ENCODE data around the gene CES1.
"Not testable (repeated sequence)": the region's sequence is repeated elsewhere in the genome, so short reads cannot be mapped to it uniquely, and the experiment has no call there.

Gene CES1

DNA sequence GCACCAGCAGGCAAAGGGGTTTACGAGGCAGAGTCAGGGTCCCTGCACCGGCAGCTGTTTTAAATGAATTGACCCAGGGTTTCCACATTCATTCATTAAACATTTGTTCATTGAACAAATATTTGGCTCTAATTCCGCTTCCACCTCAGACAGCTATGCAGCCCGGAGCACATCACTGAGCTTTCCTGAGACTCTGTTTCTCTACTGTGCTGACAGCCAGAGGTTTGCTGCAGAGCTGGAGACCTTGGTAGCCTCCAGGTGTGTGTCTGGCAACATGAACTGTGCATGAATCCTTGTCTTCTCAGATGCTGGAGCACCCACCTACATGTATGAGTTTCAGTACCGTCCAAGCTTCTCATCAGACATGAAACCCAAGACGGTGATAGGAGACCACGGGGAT, 42.7 kb downstream of the CES1 start:
- DNase-seq (ENCODE audit: low spot score): not testable (repeated sequence)

DNA sequence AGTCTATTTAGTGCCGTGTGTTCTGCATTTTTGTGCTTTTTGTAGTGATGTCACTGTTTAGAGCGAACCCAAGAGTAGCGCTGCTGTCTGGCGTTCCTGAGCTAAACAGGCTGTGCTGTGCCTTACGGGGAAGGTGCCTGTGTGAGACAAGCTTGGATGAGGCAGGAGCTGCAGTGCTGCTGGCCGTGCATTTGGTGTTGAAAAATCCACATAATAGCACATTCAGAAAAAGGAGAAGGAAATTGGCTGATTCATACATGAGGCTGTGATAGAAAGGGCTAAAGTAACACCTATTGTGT, 50.2 kb downstream of the CES1 start:
- not testable (repeated sequence) for DNase-seq (ENCODE audit: low spot score)

DNA sequence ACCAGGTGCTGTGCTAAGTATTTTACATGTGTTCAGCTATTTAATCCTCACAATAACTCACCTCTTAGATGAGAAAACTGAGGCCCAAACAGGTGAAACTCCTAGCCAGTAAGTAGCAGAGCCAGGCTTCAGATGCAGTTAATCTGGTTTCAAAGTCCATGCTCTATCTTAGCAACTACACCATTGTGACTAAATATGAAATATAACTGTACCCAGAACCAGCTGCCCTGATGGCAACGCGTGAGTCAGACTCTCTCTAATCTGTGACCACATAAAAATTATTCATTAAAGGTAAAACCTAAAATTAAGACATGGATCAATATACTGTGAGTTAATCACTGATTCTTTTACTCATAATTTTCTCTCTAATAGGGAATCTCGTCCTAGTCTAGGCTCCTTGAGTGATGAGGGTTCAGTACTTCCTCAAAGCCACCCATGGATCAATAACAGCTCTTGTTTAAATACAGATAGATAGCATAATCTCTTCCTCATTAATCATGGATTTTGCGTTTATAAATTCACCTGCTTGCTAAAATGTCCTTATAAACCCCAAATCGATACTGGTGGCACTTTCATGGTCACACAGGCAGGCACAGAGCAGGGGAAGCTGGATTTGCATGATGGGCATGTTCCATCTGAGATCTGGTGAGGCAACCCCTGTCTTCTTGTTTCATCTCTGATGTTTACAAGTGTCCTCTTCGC, 50.7 kb downstream of the CES1 start:
- DNase-seq (ENCODE audit: low spot score): not testable (repeated sequence)

DNA sequence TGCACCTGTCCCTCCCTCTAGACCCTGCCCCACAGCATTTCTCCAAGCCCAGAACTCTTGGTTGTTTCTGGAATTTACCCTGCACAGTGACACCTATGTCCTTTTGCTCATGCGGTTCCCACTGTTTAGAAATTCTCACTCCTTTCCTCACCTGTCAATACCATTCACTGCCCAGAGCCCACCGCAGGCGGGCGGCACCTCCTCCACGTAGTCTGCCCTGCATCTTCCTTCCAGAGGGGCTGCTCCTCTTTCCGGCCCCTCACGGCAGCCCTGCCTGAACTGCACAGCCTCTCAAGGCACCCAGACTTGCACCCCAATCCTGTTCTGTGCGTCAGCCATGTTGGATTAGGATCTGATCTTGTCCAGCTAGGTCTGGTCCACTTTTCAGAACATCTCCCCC, 51.4 kb downstream of the CES1 start:
- DNase-seq (ENCODE audit: low spot score): not testable (repeated sequence)

DNA sequence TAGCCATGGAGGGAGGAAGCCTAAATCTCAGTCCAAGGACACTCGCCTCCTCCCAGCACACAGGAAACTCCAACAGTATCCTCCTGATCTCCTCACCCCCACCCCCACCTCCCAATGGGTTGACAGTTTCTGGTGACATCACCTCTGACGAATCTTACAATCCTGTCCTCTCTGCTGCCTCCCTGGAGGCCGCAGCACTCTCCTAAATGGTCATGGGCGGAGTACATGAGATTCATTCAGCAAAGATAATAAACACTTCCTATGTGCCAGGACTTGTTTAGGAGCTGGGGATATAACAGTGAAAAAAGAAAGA, 52.8 kb downstream of the CES1 start:
- not testable (repeated sequence) for DNase-seq (ENCODE audit: low spot score)

DNA sequence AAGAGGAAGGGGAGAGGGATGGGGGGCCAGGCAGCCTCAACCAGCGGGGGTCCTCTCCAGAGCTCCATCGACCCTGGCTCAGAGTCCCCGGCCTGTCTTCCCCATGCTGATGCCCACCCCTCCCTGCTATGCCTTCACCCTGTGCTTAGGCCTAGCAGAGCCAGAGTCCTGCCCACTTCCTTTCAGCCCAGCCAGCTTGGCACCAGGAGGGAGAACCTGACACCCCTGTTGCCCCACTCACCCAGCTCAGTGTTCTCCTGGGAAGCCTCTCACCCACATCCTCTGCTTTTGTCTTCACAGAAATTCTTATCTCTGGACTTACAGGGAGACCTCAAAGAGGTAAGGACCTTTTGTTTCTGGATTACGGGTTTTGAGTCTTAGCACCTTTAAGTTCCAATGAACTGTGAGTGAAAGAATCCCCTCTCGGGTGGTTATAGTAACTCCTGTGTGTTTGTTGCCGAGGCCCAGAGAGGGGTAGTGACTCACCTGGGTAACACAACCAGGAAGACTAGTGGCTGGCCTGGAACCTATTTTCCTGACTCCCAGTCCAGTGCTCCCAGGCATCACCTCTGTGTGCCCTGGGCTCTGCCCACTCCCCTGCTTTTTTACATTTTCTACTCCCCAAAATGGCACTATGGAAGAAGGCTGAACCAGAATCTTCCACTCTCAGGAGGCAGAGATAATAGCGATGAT, 53.3 kb downstream of the CES1 start:
- DNase-seq (ENCODE audit: low spot score): no peak

DNA sequence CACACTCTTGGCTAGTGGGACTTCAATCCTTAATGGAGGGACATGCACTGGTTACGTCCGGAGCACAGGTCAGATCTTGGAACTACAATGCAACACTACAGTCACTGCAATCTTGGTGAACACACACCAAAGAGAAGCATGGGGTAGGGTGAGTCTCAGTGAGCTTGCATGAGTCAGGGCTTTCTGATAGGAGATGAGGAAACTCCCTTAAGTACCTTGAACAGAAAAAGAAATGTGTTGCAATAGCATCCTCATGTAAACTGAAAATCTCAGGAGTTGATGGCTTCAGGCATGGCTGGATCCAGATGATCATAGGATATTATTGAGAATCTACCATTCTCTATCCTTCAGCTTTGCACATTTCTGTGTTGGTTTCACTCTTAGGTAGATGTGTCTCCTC, 54.1 kb downstream of the CES1 start:
- no peak for DNase-seq (ENCODE audit: low spot score)

DNA sequence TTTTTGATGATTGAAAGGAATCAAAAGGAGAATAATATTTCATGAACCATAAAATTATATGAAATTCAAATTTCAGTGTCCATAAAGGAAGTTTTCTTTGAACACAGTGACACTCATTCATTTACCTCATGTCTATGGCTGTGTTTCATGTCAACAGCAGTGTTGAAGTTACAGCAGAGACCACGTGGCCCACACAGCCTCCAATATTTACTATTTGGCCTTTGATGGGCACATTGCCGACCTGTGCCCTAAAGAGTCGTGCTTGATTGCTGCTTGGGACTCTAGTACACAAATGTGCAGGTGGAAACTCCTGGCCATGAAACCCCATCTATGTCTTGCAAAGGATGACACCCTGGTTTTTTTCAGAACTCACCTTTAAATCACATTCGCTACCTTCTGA, 57.0 kb downstream of the CES1 start:
- DNase-seq (ENCODE audit: low spot score): no peak

DNA sequence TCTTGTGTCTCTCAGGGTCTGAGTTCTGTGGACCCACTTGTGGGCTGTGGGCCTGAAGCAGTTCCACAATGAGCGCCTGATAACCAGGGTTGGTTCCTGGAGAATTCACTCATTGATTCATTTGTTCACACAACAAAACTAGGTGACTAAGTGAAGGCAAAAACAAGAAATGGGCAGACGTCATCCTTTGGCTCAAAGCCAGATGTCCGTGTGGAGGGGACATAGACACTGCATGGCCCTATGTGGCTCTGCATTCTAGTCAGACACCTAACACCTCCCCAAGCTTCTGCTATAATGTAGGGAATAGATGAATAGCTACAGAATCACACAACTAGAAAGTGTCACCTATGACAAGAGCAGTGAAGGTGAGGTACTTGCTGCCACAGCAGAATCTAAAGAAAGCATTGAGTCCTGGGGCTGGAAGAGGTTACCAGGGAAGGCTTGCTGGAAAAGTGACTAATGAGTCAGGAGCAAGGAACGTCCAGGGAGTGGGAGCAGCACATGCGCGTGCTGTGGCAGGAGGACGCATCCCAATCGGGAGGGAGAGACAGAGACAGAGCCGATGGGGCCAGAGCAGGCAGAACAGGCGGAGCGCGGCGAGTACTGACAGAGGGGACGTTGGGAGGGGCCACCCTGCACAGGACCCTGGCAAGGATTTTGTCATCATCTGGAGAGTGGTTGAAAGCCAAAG, 58.9 kb downstream of the CES1 start:
- DNase-seq (ENCODE audit: low spot score): no peak

DNA sequence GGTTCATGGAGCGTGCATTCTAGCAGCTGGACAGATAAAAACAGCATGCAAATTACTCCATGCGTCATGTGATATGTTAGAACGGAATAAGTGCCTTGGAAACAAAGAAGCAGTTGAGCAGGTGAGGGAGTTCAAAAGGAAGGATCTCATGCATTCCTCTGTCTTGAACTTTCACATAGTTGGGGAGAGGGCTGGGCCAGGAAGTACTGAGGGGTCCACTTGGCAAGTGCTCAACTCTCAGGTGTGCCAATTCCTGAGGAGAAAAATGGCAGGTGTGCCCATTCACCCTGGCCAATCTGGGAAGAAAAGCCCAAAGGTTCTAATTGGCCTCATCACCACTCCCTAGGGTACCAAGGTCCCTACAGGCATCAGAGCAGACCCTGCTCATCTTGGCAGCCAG, 67.7 kb downstream of the CES1 start:
- DNase-seq (ENCODE audit: low spot score): no peak

DNA sequence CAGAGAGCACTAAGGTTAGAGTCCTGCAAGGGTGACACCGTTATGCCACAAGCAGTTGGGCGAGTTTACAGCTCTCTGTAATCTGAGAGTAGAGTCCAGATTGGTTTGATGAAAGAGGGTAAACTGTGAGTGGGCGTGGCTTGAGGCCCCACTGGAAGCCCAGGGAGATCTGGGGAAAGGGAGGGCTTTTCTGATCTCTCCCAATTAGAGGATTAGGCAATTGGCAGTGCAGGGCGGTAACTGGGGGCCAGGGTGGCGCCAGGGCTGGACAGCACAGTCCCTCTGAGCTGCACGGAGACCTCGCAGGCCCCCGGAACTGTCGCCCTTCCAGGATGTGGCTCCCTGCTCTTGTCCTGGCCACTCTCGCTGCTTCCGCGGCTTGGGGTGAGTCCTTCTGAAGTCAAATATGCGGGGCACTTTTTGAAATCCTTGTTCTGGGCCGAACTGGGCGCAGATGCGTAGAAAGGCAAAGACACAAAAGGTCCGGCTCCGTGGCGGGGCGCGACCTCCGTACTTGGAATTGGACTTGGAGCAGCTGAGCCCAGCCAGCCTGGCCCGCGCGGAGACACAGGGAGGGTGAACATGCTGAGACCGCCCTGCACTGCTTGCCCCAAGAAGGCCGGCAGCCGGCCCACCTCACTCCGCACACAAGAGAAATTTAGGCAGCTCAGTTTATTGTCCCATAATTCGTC, 72.4 kb downstream of the CES1 start:
- no peak for DNase-seq (ENCODE audit: low spot score)

DNA sequence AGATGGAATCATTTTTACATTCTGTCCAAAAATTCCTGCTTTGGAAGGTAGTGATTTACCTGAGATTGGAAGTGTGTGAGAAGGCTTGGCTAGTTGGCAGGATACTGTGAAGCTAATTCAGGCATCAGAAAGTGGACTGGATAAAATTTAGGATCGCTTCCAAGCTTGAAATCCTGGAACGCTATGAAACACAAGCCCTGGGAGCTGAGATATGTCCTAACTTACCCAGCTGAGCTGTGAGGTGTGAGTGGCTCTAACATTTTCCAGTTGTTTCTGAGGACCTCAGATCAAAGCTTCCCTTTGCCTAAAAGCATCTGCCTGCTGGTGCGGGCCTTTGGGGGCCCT, 73.0 kb downstream of the CES1 start:
- not testable (repeated sequence) for DNase-seq (ENCODE audit: low spot score)

DNA sequence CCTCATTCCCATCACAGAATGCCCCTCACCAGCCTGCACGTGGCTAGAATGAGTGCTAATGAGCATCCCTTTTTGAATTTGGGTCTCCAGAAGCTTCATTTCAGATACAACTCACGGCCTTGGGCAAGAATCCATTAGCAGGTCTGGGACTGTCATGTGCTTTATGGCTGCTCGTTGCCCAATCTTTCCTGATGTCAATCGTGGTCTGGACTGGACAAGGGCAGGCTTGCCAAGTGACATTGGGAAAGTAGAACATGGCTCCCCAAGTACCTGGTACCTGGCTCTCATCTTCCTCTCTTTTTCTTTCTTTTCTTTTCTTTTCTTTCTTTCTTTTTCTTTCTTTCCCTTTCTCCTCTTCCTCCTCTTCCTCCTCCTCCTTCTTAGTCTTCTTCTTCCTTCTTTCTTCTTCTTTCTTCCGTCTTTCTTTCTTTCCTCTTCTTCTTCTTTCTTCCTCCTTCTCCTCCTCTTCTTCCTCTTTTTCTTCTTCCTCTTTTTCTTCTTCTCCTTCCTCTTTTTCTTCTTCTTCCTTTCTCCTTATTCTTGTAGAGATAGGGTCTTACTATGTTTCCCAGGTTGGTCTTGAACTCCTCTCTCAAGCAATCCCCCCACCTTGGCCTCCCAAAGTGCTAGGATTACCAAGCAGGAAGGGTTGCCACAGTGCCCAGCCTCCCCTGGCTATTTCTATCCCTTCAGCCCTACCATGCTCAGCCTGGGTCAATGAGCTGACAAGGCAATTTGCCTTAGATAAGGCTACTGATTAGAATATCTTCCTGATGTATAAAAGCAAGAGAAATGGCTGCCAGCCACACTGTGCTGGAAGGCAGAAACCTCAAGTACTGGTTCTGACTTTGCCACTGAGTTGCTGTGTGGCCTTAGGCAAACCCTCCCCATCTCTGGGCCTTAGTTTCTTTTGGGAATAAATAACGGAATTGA, 75.0 kb downstream of the CES1 start:
- DNase-seq (ENCODE audit: low spot score): not testable (repeated sequence)

DNA sequence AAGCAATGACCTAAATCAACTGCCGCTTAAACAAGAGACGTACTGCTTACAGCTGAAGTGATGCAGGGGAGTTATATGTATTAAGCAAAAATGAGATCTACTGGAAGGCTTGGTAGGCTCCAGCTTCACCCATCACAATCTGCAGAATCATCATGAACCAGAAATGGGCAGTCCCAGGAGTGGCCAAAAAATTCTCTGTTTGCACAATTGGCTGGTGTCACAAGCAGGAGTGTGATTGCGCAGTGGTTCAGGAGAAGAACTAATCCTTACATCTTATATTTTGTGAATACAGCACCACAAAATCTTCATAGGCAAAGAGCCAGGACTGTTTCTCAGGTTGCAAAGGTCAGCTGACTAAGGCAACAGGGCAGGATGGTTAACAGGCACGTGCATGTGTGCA, 75.9 kb downstream of the CES1 start:
- DNase-seq (ENCODE audit: low spot score): no peak

DNA sequence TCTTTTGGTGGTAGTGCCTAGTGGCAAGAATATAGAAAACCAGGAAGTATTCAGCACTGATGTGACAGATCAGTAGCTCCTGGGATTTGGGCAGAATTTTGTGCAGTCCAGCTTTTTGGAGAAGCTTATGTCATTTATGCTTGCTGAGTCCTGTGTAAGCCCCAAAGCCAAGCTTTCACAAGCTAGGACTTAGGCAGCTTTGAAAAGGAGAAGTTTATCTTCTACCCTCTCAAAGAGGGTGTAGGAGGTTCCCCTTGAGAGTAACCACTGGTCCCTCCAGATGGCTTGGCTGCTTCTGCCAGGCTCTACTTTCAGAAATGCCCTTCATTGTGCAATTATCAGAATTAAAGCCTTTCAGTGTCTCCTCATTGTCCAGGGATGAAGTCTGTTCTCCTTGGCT, 78.8 kb downstream of the CES1 start:
- no peak for DNase-seq (ENCODE audit: low spot score)

DNA sequence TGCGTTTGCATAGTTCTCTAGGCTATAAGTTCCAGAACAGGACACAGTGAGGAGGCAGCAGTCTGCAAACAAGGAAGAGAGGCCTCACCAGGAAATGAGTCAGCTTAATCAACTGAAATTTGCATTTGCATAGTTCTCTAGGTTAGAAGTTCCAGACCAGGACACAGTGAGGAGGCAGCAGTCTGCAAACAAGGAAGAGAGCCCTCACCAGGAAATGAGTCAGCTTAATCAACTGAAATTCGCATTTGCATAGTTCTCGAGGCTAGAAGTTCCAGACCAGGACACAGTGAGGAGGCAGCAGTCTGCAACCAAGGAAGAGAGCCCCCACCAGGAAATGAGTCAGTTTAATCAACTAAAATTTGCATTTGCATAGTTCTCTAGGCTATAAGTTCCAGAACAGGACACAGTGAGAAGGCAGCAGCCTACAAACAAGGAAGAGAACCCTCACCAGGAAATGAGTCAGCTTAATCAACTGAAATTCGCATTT, 79.7 kb downstream of the CES1 start:
- not testable (repeated sequence) for DNase-seq (ENCODE audit: low spot score)
